ENCODE data around the gene AKAP13.

AKAP13 gene

DNA sequence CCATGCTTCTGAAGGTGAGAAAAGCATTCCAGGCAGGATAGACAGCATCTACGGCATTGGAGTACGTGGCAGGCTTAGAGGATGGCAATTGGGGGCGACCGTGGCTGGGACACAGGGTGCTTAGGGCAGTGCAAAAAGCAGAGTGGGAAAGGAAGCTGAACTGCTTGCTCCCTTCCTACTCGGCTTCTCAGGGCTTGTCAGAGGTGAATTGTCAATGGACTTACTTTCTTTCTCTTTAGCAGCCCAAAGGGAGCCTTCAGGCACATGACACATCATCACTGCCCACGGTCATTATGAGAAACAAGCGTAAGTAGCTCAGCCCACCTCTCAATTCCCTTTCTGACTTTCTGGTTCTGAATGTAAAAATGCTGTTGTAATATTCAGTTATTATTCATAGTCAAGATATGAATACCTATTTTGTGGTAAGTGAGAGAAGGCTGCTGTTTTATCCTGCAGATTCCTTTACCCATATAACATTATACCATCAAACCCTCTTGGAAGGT, 330.0 kb downstream of the AKAP13 start:
- TF ChIP-seq POLR2AphosphoS5 (IDR thresholded peaks at IDR 0.05; ENCODE audit: low read depth, low read length) (peak; percentile 67; the same call in 1 of the 2 replicates), TAF1 (IDR thresholded peaks at IDR 0.05; ENCODE audit: low read depth, low read length) (0 out of 2 replicates have a peak, but pooled peaks have one; percentile 43), PAX5 (IDR thresholded peaks at IDR 0.05; ENCODE audit: insufficient read depth, low read length, severe bottlenecking) (no peak), POU2F2 (IDR thresholded peaks at IDR 0.05; ENCODE audit: low read depth, low read length) (0 out of 2 replicates have a peak, but pooled peaks have one; percentile 82), SPI1 (IDR thresholded peaks at IDR 0.05; ENCODE audit: low read depth, low read length) (peak; percentile 87), POLR2A (IDR thresholded peaks at IDR 0.05; ENCODE audit: low read depth, low read length) (peak; percentile 71; the same call in 1 of the 2 replicates)
- FAIRE-seq (peak; percentile 58), DNase-seq (ENCODE audit: insufficient read length, low spot score) (no peak)

DNA sequence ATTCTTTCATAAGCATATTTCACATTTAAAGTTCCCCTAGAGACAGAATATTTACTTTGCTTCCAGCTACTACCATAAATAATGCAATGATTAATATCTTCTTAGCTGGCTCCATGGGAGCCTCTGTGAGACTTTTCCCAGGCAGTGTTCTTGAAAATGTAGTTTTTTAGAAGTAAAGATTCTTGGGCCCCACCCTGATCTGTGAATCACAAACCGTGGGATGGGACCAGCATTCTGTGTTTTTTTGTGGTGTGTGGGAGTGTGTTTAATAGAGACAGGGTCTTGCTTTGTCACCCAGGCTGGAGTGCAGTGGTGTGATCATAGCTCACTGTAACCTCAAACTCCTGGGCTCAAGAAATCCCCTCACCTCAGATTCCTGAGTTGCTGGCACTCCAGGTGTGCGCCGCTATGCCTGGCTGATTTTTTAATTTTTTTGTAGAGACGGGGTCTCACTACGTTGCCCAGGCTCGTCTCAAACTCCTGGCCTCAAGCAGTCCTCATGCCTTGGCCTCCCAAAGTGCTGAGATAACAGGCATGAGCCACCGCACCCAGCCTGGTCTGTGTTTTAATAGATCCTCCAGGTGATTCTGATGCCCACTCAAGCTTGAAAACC, 331.3 kb downstream of the AKAP13 start:
- DNase-seq (ENCODE audit: insufficient read length, low spot score) (no peak), FAIRE-seq (no peak)
- TF ChIP-seq SPI1 (IDR thresholded peaks at IDR 0.05; ENCODE audit: low read depth, low read length) (no peak), POLR2A (IDR thresholded peaks at IDR 0.05; ENCODE audit: low read depth, low read length) (no peak), POLR2AphosphoS5 (IDR thresholded peaks at IDR 0.05; ENCODE audit: low read depth, low read length) (no peak), PAX5 (IDR thresholded peaks at IDR 0.05; ENCODE audit: insufficient read depth, low read length, severe bottlenecking) (no peak), TAF1 (IDR thresholded peaks at IDR 0.05; ENCODE audit: low read depth, low read length) (no peak), POU2F2 (IDR thresholded peaks at IDR 0.05; ENCODE audit: low read depth, low read length) (no peak)

DNA sequence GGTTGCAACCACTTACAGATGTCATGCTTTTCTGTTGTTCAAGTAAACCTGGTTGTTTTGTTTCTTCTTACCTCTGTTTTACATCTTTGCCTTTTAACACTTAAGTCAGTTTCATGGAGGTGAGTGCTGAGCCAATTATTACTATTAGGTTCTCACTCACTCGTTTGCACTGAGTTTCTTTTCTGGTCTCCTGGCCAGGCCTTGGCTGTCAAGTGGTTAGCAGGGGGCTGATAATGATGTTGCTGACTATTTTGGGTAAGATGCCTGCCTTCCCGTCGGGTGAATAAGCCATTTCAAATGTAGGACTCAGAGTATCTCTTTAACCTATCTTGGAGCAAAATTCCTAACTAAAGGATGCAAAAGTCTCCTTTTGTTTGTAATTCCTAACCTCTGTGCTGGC, 335.9 kb downstream of the AKAP13 start:
- peak; percentile 58 for FAIRE-seq

DNA sequence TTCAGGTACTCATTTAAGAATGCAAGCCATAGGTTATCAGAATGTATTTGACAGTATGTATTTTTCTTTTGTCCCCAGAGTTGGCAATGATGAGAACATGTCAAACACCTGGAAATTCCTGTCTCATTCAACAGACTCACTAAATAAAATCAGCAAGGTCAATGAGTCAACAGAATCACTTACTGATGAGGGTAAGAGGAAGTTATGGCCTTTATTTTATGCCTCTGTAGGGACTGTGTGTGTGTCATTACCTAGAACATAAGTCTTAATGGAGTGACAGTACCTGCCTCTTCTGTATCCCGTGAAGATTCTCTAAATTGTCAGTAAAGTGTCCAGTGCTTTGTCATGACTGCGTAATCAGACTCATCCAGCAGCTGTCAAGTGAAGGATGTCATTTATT, 336.8 kb downstream of the AKAP13 start:
- peak; percentile 84 for FAIRE-seq
- no peak for DNase-seq (ENCODE audit: insufficient read length, low spot score)
- TF ChIP-seq PAX5 (IDR thresholded peaks at IDR 0.05; ENCODE audit: insufficient read depth, low read length, severe bottlenecking): no peak
- TF ChIP-seq POLR2AphosphoS5 (IDR thresholded peaks at IDR 0.05; ENCODE audit: low read depth, low read length): no peak
- no peak for TF ChIP-seq TAF1 (IDR thresholded peaks at IDR 0.05; ENCODE audit: low read depth, low read length)
- no peak for TF ChIP-seq POLR2A (IDR thresholded peaks at IDR 0.05; ENCODE audit: low read depth, low read length)

More for the DNA sequence above, 335.9 kb downstream of the AKAP13 start:
- TF ChIP-seq SPI1 (IDR thresholded peaks at IDR 0.05; ENCODE audit: low read depth, low read length) (no peak), POLR2A (IDR thresholded peaks at IDR 0.05; ENCODE audit: low read depth, low read length) (no peak), POU2F2 (IDR thresholded peaks at IDR 0.05; ENCODE audit: low read depth, low read length) (no peak)
- DNase-seq (ENCODE audit: insufficient read length, low spot score): no peak

DNA sequence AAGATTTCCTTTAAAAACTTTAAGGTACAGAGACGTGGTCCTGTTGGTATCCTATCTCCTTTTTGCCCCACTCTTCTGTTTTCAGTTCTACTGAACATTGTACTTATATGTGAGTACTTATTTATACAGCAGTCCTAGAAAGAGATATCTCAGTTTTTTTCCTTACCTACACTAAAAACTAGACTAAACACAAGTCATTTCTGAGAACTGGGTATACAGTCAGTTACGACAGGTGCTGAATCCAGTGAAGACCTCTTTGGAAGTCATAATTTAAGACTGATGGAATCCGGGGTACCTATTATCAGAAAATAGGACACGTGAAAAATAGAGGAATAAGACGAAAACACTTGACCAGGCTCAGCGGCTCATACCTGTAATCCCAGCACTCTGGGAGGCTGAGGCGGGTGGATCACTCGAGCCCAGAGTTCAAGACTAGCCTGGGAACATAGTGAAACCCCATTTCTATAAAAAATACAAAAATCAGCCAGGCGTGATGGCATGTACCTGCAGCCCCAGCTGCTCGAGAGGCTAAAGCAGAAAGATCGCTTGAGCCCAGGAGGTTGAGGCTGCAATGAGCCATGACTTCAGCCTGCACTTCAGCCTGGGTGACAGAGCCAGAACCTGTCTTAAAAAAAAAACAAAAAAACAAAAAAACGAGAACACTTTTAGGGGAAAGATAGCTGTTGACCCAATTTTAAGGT, 338.0 kb downstream of the AKAP13 start:
- TF ChIP-seq PAX5 (IDR thresholded peaks at IDR 0.05; ENCODE audit: insufficient read depth, low read length, severe bottlenecking): peak; percentile 95
- no peak for TF ChIP-seq POLR2A (IDR thresholded peaks at IDR 0.05; ENCODE audit: low read depth, low read length)
- DNase-seq (ENCODE audit: insufficient read length, low spot score) (no peak), FAIRE-seq (peak; percentile 23)

DNA sequence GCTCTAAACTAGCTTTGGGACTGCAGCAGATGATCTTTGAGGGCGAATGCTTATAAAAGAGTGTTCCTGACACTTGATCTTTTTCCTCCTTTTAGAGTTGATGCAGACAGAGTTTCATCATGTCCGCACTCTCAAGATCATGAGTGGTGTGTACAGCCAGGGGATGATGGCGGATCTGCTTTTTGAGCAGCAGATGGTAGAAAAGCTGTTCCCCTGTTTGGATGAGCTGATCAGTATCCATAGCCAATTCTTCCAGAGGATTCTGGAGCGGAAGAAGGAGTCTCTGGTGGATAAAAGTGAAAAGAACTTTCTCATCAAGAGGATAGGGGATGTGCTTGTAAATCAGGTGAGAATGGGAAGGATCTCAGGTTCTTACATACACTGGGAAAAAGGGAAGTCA, 338.6 kb downstream of the AKAP13 start:
- TF ChIP-seq TAF1 (IDR thresholded peaks at IDR 0.05; ENCODE audit: low read depth, low read length) (no peak), SPI1 (IDR thresholded peaks at IDR 0.05; ENCODE audit: low read depth, low read length) (peak; percentile 38; the same call in 1 of the 2 replicates)
- DNase-seq (ENCODE audit: insufficient read length, low spot score) (no peak), FAIRE-seq (no peak)

DNA sequence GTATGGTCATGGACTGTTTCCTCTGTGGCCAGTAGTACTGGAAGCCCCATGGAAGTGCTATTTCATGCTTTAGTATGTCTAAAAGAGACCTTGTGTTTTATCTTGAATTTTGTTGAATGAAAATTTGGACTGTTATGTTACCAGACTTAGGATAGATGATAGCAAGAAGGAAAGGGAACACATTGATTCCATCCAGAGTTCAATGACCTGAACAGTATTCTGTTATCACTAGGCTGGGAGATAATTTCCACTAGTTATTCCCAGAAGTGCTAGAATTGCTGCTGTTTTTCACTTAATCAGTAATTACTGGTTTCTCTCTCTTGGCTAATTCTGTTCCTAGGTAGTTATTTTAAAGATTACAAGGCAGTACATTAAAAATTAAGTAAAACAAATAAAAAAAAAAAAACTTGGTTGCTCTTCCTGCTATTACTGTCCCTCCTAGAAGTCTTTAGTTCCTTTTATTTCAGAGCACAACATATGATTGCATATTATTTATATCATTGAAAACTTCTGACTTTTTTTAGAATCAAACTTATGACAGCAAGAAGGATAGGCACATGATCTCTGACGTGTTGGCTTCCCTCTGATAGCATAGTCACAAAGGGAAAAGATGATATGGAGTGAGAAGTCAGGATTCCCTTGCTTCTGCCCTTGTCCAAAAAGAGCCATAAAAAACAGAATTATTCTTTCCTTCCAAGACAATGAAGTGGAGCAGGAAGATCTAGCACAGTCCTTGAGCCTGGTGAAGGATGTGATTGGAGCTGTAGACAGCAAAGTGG, 342.2 kb downstream of the AKAP13 start:
- no peak for FAIRE-seq
- TF ChIP-seq TAF1 (IDR thresholded peaks at IDR 0.05; ENCODE audit: low read depth, low read length): no peak
- no peak for TF ChIP-seq SPI1 (IDR thresholded peaks at IDR 0.05; ENCODE audit: low read depth, low read length)
- TF ChIP-seq POU2F2 (IDR thresholded peaks at IDR 0.05; ENCODE audit: low read depth, low read length): no peak

DNA sequence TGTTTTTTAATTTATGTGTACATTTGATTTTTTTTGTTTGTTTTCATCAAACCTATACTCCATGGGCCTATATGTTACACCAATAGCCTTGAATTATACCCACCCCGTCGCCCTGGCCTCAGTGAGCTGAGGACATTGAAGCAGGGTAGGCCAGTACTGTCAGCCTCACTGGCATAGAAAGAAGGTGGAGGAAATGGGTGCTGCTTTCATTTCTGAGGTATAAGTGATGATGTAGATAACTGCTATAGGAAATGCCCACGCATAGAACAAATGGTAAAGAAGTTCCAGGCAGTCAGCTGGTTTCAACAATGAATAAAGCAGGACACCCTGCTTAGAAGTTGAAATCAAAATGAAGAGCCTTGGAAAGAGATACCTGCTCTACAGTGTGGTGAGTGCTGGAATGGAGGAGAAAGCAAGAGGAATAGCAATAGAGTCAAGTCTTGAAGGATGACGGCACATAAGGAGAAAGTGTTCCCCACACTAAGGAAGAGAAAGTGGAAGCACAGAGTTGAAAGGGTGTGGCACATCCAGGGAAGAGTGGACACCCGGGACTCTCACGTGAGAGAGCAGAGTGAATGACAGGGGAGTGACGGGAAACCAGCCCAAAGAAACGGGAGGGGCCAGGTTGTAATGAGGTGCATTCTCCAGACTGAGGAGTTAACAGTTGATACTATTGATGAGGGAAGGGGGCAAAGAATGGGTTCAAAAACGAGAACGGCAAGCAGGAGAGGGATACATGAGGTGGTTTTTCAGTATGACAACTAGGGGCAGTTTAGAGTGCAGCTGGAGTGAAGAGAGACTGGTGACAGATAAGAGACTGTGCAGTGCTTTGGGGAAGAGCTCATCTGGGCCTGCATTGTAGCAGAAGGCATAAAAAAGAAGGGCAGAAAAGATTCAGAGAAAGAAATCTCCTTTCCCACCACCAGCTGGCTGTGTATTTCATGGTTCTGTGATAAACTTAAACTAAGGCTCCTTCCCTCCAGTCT, 343.9 kb downstream of the AKAP13 start:
- DNase-seq (ENCODE audit: insufficient read length, low spot score) (no peak), FAIRE-seq (no peak)
- no peak for TF ChIP-seq POU2F2 (IDR thresholded peaks at IDR 0.05; ENCODE audit: low read depth, low read length)
- no peak for TF ChIP-seq PAX5 (IDR thresholded peaks at IDR 0.05; ENCODE audit: insufficient read depth, low read length, severe bottlenecking)
- TF ChIP-seq POLR2A (IDR thresholded peaks at IDR 0.05; ENCODE audit: low read depth, low read length): no peak
- no peak for TF ChIP-seq TAF1 (IDR thresholded peaks at IDR 0.05; ENCODE audit: low read depth, low read length)
- TF ChIP-seq SPI1 (IDR thresholded peaks at IDR 0.05; ENCODE audit: low read depth, low read length): no peak
- no peak for TF ChIP-seq POLR2AphosphoS5 (IDR thresholded peaks at IDR 0.05; ENCODE audit: low read depth, low read length)

More for the DNA sequence above, 342.2 kb downstream of the AKAP13 start:
- DNase-seq (ENCODE audit: insufficient read length, low spot score): no peak

DNA sequence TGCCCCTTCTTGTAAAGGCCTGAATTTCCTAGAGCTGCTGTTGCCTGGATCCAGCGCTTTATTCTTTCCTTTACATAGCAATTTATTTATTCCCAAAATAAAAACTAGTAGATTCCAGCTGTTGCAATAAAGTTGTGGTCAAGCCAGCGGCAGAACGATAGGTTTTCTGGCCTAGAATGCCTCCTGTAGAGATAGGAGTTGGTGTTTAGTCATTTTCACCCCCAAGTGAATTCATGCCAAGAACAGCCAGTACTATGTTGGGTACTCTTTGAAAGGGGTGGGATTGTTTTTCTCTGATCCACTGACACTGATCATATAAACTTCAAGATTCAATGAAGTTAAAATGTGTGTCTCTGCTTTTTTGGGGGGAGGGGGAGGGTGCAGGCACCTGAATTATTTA, 344.6 kb downstream of the AKAP13 start:
- FAIRE-seq (no peak), DNase-seq (ENCODE audit: insufficient read length, low spot score) (no peak)
- no peak for TF ChIP-seq TAF1 (IDR thresholded peaks at IDR 0.05; ENCODE audit: low read depth, low read length)
- no peak for TF ChIP-seq POLR2A (IDR thresholded peaks at IDR 0.05; ENCODE audit: low read depth, low read length)
- no peak for TF ChIP-seq SPI1 (IDR thresholded peaks at IDR 0.05; ENCODE audit: low read depth, low read length)
- no peak for TF ChIP-seq PAX5 (IDR thresholded peaks at IDR 0.05; ENCODE audit: insufficient read depth, low read length, severe bottlenecking)
- no peak for TF ChIP-seq POU2F2 (IDR thresholded peaks at IDR 0.05; ENCODE audit: low read depth, low read length)
- no peak for TF ChIP-seq POLR2AphosphoS5 (IDR thresholded peaks at IDR 0.05; ENCODE audit: low read depth, low read length)

Measured in GM12891 (cell line).